GM21423 (cell line): ENCODE measurements around the gene ENOX2.

ENCODE experiments used
- ATAC-seq: cut with Tn5 transposase; IDR thresholded peaks from one replicate; pipeline ENCODE4 v1.9.1; 2021; ENCODE audit warnings: mild to moderate bottlenecking, moderate library complexity; ENCODE audit not compliant: unreplicated experiment

ENOX2 gene

DNA sequence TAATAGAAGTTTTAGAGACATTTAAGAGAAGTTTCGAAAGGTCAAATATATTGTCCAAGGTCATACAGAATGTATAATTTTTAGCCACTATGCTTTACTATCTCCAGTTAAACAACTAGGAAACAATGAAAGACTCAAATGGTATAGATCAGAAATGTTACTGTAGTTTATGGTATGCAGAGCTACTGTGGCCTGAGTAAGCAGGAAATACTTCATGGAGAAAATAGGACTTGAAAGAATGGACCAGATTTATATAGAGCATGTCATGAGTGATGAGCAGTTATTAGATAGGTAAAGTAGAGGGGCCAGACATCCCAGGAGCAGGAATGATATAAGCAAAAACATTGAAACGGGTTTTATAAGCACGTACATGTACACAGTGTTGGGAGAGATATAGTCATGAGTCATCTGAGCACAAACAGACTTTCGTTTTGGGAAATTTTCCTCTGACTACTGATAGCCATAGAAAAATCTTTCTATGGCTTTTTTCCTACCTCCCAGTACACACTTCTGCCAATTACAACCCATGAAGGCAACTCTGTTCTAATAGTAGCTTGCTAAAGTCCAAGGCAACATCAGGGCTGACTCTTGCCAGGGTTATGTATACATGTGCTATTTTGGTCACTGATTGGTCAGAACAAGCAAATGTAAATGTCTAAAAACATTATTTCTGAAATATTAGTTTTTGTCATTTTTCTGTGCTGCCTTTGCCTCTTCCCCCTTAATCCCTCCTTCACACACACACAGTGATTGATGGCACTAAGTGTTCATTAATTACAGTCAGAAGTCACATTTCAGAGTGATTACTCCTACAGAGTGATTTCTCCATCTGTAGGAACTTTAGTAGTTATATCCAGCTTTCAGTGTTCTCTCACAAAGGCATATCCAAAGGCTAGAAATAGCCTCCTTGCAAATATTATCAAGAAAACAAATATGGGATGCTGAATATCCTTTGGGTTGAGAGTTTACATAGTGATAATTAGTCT is 198.7 kb downstream of the ENOX2 start:
- no peak for ATAC-seq

DNA sequence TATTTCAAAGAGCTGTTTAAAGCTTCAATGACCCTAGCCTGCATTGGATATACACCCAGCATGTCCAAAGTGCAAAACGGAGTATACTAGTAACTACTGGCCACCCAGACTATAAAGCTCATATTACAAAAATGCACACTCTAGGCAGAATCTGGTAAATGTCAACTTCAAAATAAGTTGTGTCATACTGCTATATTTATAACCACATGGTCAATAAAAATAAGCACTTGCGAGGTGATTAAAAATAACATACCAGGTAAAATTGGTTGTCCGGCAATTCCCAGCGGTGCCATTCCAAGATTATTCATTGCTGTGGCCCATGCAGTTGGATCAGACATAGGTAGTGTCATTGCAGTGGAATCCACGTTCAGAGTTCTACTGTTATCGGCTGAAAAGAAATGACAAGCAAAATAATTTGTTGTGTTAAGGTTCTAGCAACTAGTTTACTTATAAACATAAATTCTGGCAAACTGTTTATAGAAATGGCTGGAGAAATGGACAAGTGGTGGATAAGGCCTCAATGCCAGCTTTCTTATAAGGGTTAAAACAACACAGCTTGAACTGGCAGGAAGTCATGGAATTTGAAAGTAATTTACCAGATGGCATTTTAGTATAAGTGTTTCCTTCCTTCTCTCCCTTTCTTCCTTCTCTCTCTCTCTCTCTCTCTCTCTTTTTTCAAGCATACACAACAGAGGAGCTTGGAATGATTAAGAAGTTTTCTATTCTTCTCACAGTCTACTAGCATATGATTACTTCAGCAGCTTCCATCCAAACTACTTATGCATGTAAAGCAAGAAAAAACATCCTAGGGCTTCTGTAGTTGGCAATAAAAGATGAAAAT is 199.9 kb downstream of the ENOX2 start:
- ATAC-seq = no peak

DNA sequence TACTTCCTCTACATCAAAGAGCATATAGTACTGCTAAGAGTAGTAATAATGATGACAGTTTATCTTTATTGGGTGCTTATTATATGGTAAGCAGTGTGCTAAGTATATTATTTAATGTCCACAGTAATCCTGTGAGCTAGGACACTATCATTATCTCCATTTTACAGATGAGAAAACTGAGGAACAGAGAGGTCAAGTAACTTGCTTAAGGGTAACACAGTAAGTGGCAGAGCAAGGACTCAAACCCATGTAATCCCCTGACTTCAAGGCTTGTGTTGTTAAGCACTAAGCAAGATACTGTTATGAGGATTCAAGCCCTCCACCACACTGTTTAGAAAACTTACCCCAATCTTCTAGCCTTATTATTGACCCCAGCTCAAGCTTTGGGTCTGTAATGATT is 202.4 kb downstream of the ENOX2 start:
- ATAC-seq = no peak

DNA sequence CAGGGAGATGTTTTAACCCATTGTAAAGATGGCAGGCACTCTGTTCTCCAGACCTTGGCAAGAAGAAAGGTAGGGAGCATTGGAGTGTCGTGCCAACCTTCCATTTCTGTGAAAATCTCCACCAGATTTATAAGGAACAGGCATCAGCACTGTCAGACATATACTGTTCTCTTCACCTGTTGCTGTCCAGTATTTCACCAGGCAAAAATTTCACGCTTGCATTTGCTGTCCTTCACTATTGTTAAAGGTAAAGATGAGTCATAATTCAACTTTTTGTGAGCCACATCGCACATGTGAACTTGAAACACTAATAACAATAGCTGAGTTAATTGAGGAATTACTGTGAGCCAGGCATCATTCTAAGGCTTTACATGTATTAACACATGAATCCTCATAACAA is 203.4 kb downstream of the ENOX2 start:
- ATAC-seq = no peak

DNA sequence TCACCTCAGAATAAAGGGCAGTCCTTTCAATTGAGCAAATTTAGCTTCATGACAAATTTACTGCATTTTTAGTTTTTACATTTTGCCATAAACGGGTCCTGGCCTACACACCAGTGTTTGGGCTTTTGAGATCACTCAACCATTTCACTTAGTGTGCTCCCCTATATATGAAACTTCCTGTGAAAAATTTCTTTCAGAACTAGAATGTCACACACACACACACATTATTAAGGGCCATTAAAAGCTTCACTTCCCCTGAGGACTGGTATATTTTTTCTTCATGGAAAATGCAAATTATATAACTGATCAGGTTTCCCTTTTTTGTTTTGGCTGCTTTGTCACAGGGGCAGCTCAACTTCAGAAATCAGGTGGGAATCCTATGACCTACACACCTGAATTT is 206.5 kb downstream of the ENOX2 start:
- no peak for ATAC-seq

DNA sequence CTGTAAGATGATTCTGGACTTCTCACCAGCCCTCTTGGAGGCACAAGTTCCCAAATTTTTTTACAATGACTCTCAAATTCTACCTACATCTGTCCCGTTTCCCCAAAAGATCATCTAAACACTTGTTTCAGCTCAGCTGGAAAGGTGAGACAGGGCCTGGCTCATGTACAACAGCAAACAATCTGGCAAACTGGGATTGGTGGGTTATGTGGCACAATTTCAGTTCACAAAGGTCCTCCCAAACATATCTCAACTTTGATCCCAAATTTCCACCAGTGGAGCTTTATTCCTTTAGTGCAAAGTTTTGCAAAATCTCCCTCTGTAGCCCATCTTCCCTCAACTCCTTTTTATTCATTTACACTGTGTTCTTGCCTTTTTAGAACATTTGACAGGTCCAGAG is 207.1 kb downstream of the ENOX2 start:
- no peak for ATAC-seq

DNA sequence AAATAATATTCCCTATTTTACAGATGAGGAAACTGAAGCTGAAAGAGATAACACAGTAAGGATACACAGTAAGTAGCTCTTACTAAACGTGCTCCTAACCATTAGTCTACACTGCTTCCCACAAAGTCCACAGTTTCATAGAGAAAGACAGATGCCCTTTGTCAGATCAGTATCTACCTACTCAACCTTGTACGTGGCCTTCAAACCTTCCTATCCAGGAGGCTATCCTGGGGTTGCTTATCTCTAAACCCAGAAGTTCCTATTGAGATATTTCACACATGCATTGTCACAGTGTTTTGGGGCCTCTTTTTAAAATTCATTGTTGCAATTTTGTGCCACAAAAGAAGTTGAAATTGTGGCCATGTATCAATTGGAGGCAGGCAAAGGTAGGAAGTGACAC is 208.0 kb downstream of the ENOX2 start:
- no peak for ATAC-seq

DNA sequence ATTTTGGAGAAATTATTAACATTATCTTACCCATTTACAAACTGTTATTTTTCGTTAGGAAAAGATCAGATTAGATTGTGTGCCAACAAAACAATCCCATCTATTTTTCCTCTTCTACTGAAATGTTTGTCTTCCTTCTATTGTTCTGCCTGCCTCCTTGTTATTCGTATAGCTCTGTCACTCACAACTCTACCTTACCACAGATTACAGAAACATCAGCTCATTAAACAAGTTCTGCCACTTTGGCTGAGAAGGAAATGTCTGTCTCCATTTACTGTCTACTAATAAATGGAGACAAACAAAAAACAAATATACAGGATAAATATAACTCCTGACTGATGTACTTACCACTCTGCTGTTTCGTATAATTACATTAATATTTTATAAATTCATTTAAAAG is 211.4 kb downstream of the ENOX2 start:
- ATAC-seq = no peak

DNA sequence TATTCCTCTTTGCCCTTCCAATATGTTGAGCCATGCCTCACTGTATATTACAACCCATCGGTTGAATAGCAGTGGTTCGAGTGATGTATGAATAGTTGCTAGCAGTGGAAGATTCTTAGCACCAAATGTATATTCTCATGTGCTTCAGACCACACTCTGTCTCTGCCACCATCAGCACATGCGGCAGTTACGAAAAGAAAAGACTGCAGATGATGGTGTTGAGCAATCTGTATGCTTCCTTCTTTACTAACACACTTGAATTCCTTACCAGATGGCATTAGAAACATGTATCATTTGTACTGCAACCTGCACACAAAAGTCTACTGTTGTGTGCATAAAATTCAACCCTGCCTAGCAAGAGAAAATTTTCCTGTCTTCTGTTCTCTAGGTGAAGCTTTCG is 214.6 kb downstream of the ENOX2 start:
- ATAC-seq = no peak

DNA sequence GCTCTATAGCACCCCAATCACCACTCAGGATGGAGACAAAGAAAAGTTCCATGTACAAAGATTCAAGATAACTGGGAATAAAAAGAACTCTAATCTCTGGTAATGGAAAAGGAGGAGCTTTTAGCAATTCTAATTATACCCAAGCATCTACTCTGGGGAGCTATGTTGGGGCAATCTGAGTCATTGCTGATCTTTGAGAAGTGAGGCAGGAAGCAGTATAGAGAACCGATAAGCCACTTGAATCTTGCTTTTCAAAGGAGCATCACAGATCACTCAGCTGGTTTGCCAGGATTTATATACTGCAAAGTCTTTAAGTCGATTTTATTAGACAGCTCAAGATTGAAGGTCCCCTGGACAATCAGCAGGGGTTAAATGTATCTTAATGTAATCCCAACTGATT is 220.0 kb downstream of the ENOX2 start:
- ATAC-seq = no peak

DNA sequence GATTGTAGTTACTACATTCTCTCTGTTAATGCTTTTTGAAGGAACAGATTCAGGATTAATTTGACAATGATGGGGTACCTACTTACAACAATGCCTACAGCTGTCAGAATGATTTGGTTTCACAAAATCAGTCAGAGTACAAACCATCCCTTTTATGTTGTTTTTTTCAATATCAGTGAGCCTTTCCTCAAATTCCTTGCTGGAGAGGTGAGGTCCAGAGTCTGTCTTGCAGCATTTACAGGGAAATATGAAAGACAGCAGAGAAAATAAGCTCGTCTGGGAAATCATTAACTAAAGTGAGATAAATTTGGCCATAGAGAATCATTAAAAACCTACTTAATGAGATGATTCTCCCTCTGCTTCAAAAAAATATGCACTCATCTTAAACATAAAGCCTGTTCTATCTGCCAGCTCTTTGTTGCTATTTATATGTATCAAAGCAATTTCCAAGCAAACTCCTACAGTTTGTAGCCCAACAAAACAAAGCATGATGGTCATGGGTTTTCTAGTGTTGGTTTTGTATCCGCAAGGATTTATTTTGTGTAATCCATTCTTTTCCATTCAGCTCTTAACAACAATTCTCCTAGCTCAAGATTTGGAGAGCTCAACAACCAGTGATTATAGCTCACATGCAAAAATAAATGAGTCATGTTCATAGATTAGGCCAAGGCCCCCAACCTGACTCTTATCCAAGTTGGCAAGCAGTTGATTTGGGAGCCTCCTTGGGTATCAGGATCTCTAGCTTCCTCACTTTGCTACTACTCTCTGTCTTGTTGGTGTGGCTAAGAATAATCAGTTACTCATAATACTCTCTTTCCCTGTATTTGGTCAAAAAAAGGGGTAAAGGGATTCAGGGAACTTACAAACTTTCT is 222.6 kb downstream of the ENOX2 start:
- ATAC-seq = no peak

DNA sequence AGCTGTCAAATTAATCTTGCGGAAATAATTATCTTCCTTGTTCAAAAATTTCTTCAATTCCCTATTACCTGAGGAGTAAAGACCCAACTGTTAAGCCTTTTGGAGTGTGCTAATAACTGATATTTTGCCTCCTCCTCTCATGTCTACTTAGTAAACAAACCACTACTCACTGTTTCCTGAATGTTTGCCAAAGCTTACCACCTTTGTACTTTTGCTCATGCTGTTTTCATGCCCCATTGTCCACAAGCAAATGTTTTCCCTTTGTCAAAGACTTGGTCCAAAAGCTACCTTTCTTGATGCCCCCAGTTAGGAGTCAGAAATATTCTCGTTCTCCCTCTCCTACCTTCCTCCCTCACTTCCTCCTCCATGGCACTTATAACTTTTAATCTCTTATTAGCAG is 226.1 kb downstream of the ENOX2 start:
- no peak for ATAC-seq

DNA sequence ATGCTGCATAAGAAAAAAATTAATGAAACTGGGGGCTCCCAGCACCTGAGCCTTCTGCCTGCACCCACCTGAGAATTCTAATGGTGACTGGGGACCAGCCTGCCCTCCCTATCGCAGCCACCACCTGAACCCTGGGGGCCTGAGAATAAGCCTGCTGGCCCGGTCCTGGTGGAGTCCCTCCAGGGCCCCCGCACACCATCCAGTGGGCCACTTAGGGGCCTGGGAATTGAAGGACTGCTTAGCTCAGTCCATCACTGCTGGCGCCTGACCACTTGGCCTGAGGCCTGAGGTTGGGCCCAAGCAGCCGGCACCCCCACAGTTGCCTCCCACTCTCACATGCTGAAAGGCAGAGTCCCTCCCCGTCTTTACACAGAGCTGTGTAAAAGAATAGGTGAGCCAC is 230.8 kb downstream of the ENOX2 start:
- ATAC-seq = no peak

DNA sequence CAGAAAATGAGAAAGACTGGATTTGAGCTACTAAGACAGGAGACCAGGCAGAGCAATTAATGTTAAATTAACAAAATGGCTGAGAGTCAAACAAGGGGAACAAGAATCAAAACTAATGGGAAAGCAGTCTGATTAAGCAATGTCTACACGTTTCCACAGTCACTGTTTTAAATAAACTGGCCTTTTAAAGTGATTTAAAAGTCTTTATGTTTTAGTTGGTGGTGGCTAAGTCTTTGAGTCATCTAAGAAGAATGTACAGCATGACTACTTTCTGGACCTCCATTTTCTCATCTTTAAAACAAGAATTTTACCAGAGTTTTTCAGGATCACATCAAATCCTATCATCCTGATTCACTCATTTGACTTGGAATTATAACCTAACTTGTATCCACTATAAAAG is 233.8 kb downstream of the ENOX2 start:
- ATAC-seq = no peak

DNA sequence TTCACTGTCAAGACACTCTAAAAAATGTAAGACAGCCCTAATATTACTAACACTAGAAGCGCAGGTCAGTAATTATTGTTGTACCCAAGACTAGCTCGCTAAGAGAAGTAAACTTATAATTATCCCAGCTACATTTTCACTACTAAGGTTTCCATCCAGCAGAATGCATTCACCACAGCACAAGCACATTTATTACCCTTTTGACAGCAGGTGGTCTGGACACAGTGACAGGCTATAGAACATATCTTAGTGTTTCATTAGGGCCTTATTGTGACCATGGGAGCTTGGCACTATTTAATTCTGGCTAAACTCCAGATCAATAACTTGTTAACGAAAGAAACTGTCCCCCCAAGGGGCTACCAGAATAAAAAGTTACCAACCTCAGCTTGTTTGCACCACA is 237.7 kb downstream of the ENOX2 start:
- ATAC-seq = no peak

DNA sequence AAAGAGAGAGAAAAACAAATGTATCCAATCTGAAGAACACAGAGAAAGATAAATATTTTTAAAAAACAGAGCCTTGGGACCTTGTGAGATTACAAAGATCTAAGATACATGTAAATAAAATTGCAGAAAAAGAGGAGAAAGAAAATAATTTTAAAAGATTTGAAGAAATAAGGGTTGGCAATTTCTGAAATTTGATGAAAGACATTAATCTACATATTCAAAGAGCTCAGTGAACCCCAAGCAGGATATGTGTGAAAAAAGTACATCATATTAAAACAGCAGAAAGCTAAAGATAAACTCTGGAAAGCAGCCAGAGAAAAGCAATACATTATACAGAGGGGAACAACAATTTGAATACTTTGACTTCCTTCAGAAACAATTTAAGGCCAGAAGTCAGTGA is 244.7 kb downstream of the ENOX2 start:
- no peak for ATAC-seq

DNA sequence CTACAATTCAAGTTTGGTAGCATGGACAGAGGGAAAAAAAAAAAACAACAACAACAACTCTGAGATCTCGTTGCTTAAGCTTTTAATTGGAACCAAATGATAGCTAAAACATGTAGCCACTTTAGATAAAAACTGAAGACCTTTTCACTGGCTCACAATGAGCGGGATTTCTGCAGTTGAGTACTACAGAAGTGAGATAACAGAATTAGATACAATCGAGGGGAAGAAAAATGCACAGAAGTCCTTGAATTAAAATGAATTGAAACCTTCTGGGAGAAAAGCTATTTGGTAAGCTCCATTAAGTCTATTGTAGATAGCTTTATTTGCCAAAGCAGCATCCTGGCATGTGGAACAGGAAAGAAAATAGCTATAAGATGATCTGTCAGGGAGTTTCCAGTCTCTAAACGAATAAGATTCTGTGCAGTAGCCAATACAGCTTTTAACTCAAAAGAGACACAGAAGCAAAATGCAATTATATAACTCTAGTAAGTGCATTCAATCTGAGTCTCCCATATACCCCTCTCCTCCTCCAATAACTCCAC is 248.5 kb downstream of the ENOX2 start:
- no peak for ATAC-seq

DNA sequence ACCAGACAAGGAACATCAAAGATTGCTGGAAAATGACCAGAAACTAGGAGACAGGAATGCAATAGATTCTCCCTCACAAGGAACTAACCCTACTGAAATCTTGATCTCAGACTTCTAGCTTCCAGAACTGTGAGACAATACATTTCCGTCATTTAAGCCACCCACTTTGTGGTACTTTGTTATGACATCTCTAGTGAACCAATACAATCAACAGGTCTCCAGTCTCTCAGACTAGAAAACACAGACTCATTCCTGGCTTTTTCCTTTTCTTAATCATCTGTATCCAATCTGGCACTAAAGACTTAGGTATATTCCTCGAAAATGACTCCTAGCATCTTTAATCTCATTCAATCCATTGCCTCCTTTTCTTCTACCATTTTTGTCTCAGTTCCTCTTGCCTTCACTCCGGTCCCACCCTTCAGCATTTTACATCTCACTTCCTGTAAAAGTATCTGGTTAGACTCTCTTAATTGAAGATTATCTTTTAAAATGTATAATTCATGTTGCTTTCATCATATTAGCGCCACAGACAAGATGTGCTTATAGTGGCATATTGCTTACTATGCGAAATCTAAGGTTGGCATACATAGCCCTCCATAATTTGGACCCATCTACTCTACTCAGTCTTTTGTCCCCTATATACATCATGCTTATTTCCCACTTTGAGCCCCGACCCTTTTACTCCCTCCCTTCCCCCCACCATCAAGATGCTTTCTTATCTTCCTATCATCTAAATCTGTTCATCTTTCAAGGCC is 250.0 kb downstream of the ENOX2 start:
- ATAC-seq = no peak

DNA sequence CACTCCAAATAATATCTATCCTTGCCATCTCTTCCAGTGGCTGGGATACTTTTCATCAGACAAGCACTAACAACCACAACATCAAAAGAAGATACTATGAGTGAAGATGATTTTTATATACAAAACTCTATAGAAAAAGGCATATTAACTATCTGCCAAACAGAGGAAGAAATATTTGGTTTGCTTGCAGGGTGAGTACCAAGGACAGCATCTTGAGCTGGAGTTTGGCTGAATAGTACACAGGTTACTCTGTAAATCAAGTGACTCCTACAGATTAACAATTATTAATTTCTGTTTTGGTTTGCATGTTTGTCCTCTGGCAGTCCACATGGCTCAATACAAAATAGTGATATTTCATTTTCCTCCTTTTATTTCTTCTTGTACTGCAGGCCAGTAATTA is 253.3 kb downstream of the ENOX2 start:
- no peak for ATAC-seq

DNA sequence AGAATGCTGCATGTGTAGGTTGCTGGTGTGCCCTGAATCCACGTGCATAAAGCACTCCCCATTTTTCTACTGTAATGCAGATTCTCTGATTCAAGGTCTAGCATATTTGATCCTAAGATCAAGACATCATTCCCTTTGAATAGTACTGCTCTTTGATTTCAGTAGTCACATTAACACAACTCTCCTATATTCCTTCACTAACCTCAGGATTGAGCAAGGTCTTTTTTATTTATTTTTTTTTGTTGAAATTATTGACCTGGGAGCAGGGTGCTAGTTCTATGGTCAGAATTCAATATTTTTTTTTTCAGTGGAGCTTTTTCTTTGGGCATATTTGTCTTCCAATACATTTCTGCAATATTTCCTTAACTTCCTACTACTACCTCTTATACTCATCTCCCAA is 255.5 kb downstream of the ENOX2 start:
- no peak for ATAC-seq
